ENCODE data around the gene NT5C3B.

The NT5C3B gene

DNA sequence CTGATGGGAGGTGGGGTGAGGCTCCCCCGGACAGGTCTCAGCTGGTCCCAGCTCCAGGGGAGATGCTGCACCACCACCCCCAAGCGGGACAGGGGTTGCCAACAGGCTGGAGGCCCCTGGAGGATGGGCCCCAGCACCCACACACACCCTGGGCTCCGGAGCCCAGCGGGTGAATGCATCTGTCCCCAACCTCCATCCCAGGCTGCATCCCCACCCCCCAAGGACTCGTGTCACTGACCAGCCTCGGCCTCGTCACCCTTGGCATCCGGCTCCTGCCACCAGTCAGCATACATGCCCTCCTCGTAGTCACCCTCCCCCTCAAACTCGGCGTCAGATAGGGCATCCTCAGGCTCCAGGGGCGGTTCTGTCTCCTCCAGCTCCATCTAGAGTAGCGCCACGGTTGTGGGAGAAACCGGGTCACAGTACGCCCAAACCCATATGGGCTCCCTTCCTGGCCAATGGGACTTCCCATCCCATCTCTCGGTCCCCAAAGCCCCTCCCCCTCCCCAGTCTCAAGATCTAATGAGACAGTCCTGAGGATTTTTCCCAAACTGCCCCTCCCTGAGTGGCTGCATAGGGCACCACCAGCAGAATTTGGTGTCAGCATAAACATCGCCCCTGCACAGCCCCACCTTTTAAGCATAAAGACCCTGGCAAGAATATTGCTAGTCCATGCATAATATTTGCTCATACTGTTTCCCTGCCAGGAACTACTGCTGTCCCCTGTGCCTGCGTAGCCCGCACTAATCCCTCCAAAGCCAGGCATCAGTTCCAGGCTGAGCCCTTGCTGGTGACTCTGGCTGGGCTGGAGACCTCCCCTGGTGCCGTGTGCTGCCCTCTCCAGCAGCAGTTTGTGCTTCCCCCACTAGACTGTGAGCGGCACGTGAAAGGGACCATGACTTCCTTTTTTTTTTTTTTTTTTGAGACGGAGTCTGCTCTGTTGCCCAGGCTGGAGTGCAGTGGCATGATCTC, 32.7 kb downstream of the NT5C3B start:
- Histone ChIP-seq H3K4me1 (ENCODE audit: insufficient read depth, low read length) (no peaks in the 10 kb centered on the region), H3K4me3 (ENCODE audit: low read depth in 1 of 2, low read length in 2 of 2) (no peak overlapping the region), H3K36me3 (ENCODE audit: insufficient read depth, low read length) (no peaks in the 10 kb centered on the region), H3K9ac (ENCODE audit: low read length) (no peak overlapping the region), H3K27me3 (ENCODE audit: control insufficient read depth in 1 of 2, insufficient read depth in 2 of 2, low read length in 2 of 2) (peaks cover 0 to 5% of the 10 kb centered on the region in 2 donors), H3K27ac (ENCODE audit: low read depth, low read length) (no peak overlapping the region), H3K9me3 (ENCODE audit: low read length) (no peaks in the 10 kb centered on the region)

DNA sequence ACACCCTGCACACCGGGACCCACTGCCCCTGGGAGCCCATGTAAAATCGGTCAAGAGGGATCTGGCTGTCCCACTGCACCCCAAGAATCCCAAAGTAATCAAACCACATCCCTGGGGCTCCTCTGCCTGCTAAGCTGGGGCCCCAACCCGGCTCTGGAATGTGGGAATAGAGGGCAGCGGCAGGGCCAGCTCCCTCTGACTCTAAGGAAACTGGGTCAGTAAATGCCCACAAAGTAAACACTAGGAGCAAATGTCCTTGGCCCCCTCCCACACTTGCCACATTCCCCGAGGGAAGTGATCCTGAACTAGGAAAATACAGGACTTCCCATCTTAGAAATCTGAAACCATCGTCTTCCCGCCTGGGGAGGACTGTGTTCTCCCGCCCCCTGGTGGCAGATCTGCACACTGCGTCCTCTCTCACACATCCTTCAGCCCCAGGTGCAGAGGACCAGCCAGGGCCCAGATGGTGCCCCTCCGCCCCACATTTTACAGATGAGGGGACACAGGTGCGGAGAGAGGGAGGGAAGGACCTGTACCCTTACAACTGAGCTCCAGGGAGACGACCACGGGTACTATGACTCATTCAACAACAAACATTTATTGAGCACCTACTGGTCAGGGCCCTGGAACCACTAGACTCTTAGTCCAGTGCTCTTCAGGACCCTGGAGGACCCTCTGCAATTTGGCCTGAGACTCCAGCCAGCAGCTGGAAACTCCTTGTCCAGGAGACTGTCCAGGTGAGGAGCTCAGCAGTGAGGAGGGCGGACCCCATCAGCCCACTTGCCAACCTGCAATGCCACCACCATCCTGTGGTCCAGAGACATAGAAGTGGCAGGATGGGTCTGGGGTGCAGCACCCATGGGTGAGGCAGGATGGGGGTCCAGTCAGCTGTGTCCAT, 34.4 kb downstream of the NT5C3B start:
- Histone ChIP-seq H3K4me1 (ENCODE audit: insufficient read depth, low read length) (no peaks in the 10 kb centered on the region), H3K9ac (ENCODE audit: low read length) (no peak overlapping the region), H3K36me3 (ENCODE audit: insufficient read depth, low read length) (no peaks in the 10 kb centered on the region), H3K27me3 (ENCODE audit: control insufficient read depth in 1 of 2, insufficient read depth in 2 of 2, low read length in 2 of 2) (peaks cover 0 to 5% of the 10 kb centered on the region in 2 donors), H3K9me3 (ENCODE audit: low read length) (no peaks in the 10 kb centered on the region), H3K4me3 (ENCODE audit: low read depth in 1 of 2, low read length in 2 of 2) (no peak overlapping the region), H3K27ac (ENCODE audit: low read depth, low read length) (no peak overlapping the region)

DNA sequence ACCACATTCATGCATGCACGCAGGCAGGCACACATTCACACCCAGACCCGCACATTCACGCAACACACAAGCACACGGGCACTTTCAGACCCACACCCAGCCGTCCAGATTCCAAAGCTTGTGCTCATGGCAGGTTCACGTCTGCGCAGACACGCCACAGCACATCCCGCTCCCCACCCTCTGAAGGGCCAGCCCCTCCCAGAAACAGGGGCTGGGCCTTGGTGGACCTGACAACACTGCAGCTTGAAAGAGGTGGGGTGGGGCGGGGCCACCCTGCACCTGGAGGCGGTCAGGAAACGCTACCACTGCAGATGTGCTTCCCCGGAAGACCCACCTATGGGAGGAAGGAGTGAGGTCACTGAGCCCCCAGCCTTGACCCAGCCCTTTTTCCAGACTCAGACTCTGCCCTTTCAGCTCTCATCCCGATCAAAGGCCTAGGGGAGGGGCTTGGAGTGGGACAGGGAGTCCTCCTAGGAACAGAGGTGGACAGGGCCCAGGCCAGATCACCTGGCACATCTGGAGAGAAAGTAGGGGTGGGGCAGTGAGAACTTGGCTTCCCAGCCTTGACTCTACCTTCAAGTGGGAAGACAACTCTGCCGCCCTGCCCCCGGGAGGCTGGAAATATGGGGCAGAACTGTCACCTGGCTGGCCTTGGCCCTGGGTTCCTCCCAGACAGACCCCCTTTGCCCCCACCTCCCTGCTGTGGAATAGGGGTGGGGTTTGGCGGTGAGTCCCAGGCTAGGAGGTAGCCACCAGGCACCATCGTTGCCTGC, 35.2 kb downstream of the NT5C3B start:
- Histone ChIP-seq H3K4me3 (ENCODE audit: low read depth in 1 of 2, low read length in 2 of 2) (no peak overlapping the region), H3K36me3 (ENCODE audit: insufficient read depth, low read length) (no peaks in the 10 kb centered on the region), H3K27ac (ENCODE audit: low read depth, low read length) (no peak overlapping the region), H3K4me1 (ENCODE audit: insufficient read depth, low read length) (no peaks in the 10 kb centered on the region), H3K9ac (ENCODE audit: low read length) (no peak overlapping the region), H3K9me3 (ENCODE audit: low read length) (no peaks in the 10 kb centered on the region), H3K27me3 (ENCODE audit: control insufficient read depth in 1 of 2, insufficient read depth in 2 of 2, low read length in 2 of 2) (peaks cover 0 to 5% of the 10 kb centered on the region in 2 donors)

DNA sequence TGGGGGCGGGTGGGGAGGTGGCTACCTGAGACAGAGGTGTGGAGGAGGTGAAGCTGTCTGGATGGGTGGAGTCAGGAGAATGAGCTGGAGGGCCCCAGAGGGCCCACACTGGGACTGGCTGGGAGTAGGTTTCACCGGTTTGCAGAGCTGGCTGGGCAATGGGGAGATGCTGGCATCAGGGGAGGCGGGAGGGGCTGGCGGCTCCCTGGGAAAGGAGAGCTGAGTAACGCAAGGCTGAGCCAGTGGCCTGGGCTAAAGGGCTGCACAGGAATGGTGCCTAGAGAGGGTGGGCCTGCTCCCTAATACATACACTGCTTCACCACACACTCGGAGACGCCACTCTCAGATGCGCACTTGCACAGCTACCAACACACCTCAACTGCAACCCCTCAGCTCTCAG, 36.7 kb downstream of the NT5C3B start:
- no peak overlapping the region for H3K4me3 ChIP-seq (ENCODE audit: low read depth in 1 of 2, low read length in 2 of 2)
- peaks cover 0 to 5% of the 10 kb centered on the region in 2 donors for H3K27me3 ChIP-seq (ENCODE audit: control insufficient read depth in 1 of 2, insufficient read depth in 2 of 2, low read length in 2 of 2)
- no peaks in the 10 kb centered on the region for H3K4me1 ChIP-seq (ENCODE audit: insufficient read depth, low read length)
- no peak overlapping the region for H3K27ac ChIP-seq (ENCODE audit: low read depth, low read length)
- no peaks in the 10 kb centered on the region for H3K36me3 ChIP-seq (ENCODE audit: insufficient read depth, low read length)
- no peak overlapping the region for H3K9ac ChIP-seq (ENCODE audit: low read length)
- no peaks in the 10 kb centered on the region for H3K9me3 ChIP-seq (ENCODE audit: low read length)

DNA sequence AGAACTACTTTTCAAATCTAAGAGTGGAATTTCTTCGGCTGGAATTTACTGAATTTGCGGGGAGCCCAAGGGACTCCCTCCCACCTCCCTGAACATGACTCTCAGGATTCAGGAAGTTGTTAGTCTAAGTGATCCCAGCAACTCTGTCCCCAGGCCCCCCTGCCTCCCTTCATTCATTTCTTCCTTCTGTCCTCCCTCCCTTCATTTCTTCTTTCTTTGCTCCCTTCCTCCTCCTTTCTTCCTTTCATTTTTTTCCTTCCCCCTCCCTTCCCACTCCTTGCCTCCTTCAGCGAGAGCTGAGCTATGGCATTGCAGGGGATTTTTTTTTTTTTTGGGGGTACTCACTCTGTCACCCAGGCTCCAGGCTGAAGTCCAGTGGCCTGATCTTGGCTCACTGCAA, 38.7 kb downstream of the NT5C3B start:
- Histone ChIP-seq H3K4me1 (ENCODE audit: insufficient read depth, low read length) (no peaks in the 10 kb centered on the region), H3K27me3 (ENCODE audit: control insufficient read depth in 1 of 2, insufficient read depth in 2 of 2, low read length in 2 of 2) (peaks cover 0 to 5% of the 10 kb centered on the region in 2 donors), H3K36me3 (ENCODE audit: insufficient read depth, low read length) (no peaks in the 10 kb centered on the region), H3K27ac (ENCODE audit: low read depth, low read length) (no peak overlapping the region), H3K4me3 (ENCODE audit: low read depth in 1 of 2, low read length in 2 of 2) (no peak overlapping the region), H3K9me3 (ENCODE audit: low read length) (no peaks in the 10 kb centered on the region), H3K9ac (ENCODE audit: low read length) (no peak overlapping the region)

DNA sequence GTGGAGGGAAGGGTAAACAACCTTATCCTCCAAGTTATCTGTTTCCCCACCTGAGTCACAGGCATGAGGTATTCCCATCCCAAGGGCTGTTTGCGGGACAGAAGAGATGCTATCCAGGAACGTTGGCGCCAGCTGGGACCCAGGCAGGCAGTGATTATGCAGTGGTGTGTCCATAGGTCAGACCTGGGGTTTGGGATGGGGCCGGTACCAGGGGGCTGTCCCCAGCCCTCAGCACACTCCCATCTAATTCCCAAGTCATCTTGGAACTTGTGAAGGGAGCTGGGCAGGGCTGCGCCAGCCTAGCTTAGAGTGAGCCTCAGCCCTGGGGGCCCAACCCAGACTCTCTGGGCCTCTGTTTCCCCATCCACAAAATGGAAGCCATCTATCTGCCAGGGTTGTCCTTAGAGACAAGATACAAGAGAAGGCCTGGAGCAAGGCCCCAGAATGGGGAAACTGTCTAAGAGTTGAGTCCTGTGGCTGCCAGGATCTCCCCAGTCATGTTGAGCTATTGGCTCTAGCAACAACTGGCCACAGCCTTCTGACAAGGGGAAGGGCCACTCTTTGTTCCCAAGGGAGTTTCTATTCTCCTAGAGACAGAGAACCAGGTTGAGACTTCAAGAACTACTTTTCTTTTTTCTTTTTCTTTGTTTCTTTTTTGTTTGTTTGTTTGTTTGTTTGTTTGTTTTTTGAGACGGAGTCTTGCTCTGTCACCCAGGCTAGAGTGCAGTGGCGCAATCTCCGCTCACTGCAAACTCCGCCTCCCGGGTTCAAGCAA, 39.7 kb downstream of the NT5C3B start:
- no peak overlapping the region for H3K9ac ChIP-seq (ENCODE audit: low read length)
- peaks cover 0 to 5% of the 10 kb centered on the region in 2 donors for H3K27me3 ChIP-seq (ENCODE audit: control insufficient read depth in 1 of 2, insufficient read depth in 2 of 2, low read length in 2 of 2)
- H3K36me3 ChIP-seq (ENCODE audit: insufficient read depth, low read length), result no peaks in the 10 kb centered on the region
- no peaks in the 10 kb centered on the region for H3K4me1 ChIP-seq (ENCODE audit: insufficient read depth, low read length)
- H3K9me3 ChIP-seq (ENCODE audit: low read length), result no peaks in the 10 kb centered on the region
- no peak overlapping the region for H3K27ac ChIP-seq (ENCODE audit: low read depth, low read length)
- no peak overlapping the region for H3K4me3 ChIP-seq (ENCODE audit: low read depth in 1 of 2, low read length in 2 of 2)

DNA sequence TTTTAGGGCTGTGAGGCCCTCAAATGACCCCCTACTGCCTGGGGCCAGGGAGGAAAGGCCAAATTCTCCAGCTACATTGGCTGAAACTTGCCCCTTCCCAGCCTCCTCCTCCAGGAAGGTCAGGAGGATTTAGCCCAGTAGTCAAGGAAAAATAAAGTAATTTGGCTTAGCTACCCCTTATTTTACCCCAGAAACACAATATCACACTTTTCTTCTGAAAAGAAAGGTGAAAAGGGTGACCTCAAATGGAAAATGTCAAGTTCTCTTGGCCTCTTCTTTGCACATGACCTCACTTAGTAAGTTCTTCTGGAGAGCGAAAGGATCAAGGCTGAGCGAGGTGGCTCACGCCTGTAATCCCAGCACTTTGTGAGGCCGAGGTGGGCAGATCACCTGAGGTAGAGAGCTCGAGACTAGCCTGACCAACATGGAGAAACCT, 41.5 kb downstream of the NT5C3B start:
- Histone ChIP-seq H3K9me3 (ENCODE audit: low read length) (no peaks in the 10 kb centered on the region), H3K9ac (ENCODE audit: low read length) (no peak overlapping the region), H3K4me3 (ENCODE audit: low read depth in 1 of 2, low read length in 2 of 2) (no peak overlapping the region), H3K4me1 (ENCODE audit: insufficient read depth, low read length) (no peaks in the 10 kb centered on the region), H3K27ac (ENCODE audit: low read depth, low read length) (no peak overlapping the region), H3K27me3 (ENCODE audit: control insufficient read depth in 1 of 2, insufficient read depth in 2 of 2, low read length in 2 of 2) (no peaks in the 10 kb centered on the region), H3K36me3 (ENCODE audit: insufficient read depth, low read length) (no peaks in the 10 kb centered on the region)

DNA sequence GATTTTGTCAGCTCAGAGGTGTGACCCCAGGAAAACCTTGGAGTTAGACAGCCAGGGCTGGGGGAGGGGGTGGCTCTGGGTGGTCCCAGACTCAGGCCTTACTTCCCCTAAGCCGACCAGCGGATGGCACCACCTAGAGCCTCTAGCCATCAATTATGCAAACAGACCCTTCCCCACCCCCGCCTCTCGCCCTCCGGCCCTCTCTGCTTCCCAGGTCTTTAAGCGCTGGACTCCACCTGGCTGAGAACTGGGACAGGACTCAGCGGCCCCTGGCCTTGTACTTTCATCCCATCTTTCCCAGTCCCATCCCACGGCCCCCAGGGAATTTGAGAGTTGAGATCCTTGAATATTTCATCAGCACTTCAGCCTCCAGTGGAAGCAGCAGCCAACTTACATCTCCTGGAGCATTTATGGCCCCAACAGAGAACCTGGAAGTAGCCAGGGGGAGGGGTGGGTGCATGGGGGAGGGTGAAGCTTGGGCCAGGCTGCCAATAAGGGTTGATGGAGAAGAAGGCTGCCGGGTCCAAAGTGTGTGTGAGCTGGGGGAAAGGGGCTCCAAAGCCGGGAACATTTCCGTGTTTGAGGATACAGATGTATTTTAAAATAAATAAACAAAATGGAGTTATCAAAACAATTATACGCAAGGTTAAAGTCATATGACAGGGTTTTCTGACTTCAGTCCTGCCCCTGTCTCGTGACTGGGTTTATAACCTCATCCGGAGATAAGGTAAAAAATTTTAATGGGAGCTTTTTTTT, 42.1 kb downstream of the NT5C3B start:
- no peaks in the 10 kb centered on the region for H3K9me3 ChIP-seq (ENCODE audit: low read length)
- no peaks in the 10 kb centered on the region for H3K4me1 ChIP-seq (ENCODE audit: insufficient read depth, low read length)
- H3K9ac ChIP-seq (ENCODE audit: low read length), result no peak overlapping the region
- H3K27ac ChIP-seq (ENCODE audit: low read depth, low read length), result no peak overlapping the region
- no peaks in the 10 kb centered on the region for H3K27me3 ChIP-seq (ENCODE audit: control insufficient read depth in 1 of 2, insufficient read depth in 2 of 2, low read length in 2 of 2)
- no peak overlapping the region for H3K4me3 ChIP-seq (ENCODE audit: low read depth in 1 of 2, low read length in 2 of 2)
- H3K36me3 ChIP-seq (ENCODE audit: insufficient read depth, low read length), result no peaks in the 10 kb centered on the region

DNA sequence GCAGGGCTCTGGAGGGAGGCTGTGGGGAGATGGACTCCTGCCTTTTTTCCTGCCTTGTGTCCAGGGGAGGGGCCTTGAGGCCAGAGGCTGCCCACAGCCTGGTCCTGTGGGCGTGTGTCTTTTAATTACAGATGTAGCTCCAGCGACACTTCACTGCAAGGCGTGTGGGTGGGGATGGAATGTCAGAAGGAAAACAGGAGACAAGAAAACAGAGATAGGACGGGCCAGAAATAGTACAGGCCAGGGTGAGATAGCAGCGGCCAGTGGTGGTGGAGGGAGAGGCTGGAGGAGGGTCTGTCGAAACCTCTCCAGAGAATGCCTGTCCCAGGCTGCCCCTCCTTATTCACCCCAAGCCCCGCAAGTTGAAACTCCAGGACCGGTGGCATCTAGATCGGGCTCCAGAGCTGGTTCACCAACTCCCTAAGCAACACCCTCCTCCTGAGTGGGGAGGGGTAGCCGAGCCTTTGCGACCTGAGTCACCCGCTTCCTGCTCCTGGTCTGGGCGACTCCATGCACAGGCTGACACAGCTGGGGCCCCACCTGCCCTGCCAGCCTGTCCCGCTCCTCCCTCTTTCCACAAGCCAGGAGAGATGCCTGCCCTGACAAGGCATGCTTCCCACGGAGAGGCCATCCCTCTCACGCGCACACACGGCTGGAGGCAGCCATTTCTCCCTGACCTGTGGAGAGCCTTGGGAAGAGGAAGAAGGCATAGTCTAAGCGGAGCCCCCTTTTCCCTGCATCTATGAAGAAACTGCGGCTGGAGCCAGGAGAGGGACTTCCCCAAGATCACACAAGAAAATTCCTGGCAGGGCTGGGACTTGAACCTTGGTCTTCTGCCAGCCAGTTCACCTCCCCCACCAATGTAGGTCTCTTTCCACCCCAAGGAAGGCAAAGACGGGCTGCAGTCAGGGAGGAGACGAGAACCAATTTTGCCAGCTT, 42.9 kb downstream of the NT5C3B start:
- H3K9me3 ChIP-seq (ENCODE audit: low read length), result no peaks in the 10 kb centered on the region
- H3K9ac ChIP-seq (ENCODE audit: low read length), result no peak overlapping the region
- H3K27ac ChIP-seq (ENCODE audit: low read depth, low read length), result no peak overlapping the region
- H3K36me3 ChIP-seq (ENCODE audit: insufficient read depth, low read length), result no peaks in the 10 kb centered on the region
- no peak overlapping the region for H3K4me3 ChIP-seq (ENCODE audit: low read depth in 1 of 2, low read length in 2 of 2)
- H3K4me1 ChIP-seq (ENCODE audit: insufficient read depth, low read length), result no peaks in the 10 kb centered on the region
- no peaks in the 10 kb centered on the region for H3K27me3 ChIP-seq (ENCODE audit: control insufficient read depth in 1 of 2, insufficient read depth in 2 of 2, low read length in 2 of 2)

Data from muscle layer of colon (tissue), 2 donors.